ENCODE results near the gene HPX. TPM values are rescaled to one million over a fixed set of nuclear protein-coding genes. Genes with fewer than 3 reads are reported as not detected.

Gene HPX, protein sequence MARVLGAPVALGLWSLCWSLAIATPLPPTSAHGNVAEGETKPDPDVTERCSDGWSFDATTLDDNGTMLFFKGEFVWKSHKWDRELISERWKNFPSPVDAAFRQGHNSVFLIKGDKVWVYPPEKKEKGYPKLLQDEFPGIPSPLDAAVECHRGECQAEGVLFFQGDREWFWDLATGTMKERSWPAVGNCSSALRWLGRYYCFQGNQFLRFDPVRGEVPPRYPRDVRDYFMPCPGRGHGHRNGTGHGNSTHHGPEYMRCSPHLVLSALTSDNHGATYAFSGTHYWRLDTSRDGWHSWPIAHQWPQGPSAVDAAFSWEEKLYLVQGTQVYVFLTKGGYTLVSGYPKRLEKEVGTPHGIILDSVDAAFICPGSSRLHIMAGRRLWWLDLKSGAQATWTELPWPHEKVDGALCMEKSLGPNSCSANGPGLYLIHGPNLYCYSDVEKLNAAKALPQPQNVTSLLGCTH
- polyA plus RNA-seq (2013) = 0.93 and 0.94 TPM in 2 replicates

- H2AK5ac ChIP-seq (ENCODE audit: low read length) = no peak within 1 kb of the TSS
- H4K12ac ChIP-seq (ENCODE audit: low read depth, low read length) = no peak within 1 kb of the TSS
- H2AFZ ChIP-seq (ENCODE audit: insufficient read depth, low read length, poor library complexity) = no peak within 1 kb of the TSS
- H3K9ac ChIP-seq (ENCODE audit: low read length) = no peak within 1 kb of the TSS
- H3K4me2 ChIP-seq (ENCODE audit: low read length) = no peak within 1 kb of the TSS
- peak within 1 kb of the TSS; percentile 54 for H2BK5ac ChIP-seq (ENCODE audit: low read depth, low read length, poor library complexity)
- H4K8ac ChIP-seq (ENCODE audit: low read depth, low read length) = peak within 1 kb of the TSS; percentile 24
- peaks cover 14 to 21% of the 10 kb centered on the region in 2 experiments for H3K4me1 ChIP-seq (ENCODE audit: control insufficient read depth in 1 of 2, insufficient read depth in 2 of 2, low read length in 2 of 2)
- WGBS (ENCODE audit: extremely low coverage, insufficient coverage, insufficient read length) = no CpG with 5 or more reads among the region's 3 CpGs
- H4K91ac ChIP-seq (ENCODE audit: low read depth, low read length) = peak within 1 kb of the TSS; percentile 80
- H3K27me3 ChIP-seq (ENCODE audit: insufficient read depth, low read length) = no peaks in the 10 kb centered on the region
- H3K36me3 ChIP-seq (ENCODE audit: control insufficient read depth in 1 of 2, insufficient read depth in 2 of 2, low read length in 2 of 2) = no peaks in the 10 kb centered on the region
- H3K14ac ChIP-seq (ENCODE audit: low read length) = peak within 1 kb of the TSS; percentile 71
- peak within 1 kb of the TSS; percentile 66 for H2BK12ac ChIP-seq (ENCODE audit: low read length)
- no peaks in the 10 kb centered on the region for H3K79me2 ChIP-seq (ENCODE audit: control insufficient read depth, insufficient read depth, low read length, poor library complexity)
- peak within 1 kb of the TSS; percentile 6 for H3K4ac ChIP-seq (ENCODE audit: low read depth, low read length)
- H3K9me3 ChIP-seq (ENCODE audit: insufficient read depth, low read depth, low read length) = peaks cover 3% of the 10 kb centered on the region
- DNase-seq = no peak
- no peak within 1 kb of the TSS for H3K4me3 ChIP-seq (ENCODE audit: low read depth, low read length)
- H3K27ac ChIP-seq (ENCODE audit: low read depth, low read length) = no peak within 1 kb of the TSS
- H3K23ac ChIP-seq (ENCODE audit: low read length) = no peak within 1 kb of the TSS
- peak within 1 kb of the TSS; percentile 43 for H3K18ac ChIP-seq (ENCODE audit: low read length)
- peaks cover 5% of the 10 kb centered on the region for H3K79me1 ChIP-seq (ENCODE audit: low read length)
- peak within 1 kb of the TSS; percentile 60 for H2BK120ac ChIP-seq (ENCODE audit: insufficient read depth, low read length, poor library complexity)
Measured at GRCh38 chr11:6440906-6441358, at the start of gene HPX. Gene HPX (minus strand): TSS chr11:6440987. CDS start chr11:6440963, 24 bp downstream.

GRCh38 chr11:6489306-6489705 is 48.5 kb upstream of the HPX start:
- H3K79me2 ChIP-seq (ENCODE audit: control insufficient read depth, insufficient read depth, low read length, poor library complexity) = no peaks in the 10 kb centered on the region
- H2BK12ac ChIP-seq (ENCODE audit: low read length) = no peak overlapping the region
- no peak overlapping the region for H2BK120ac ChIP-seq (ENCODE audit: insufficient read depth, low read length, poor library complexity)

GRCh38 chr11:6488821-6489220 is 48.0 kb upstream of the HPX start:
- Histone ChIP-seq H3K27ac (ENCODE audit: low read depth, low read length) (no peak overlapping the region), H3K4me3 (ENCODE audit: low read depth, low read length) (no peak overlapping the region), H2AK5ac (ENCODE audit: low read length) (no peak overlapping the region), H4K8ac (ENCODE audit: low read depth, low read length) (no peak overlapping the region), H3K79me2 (ENCODE audit: control insufficient read depth, insufficient read depth, low read length, poor library complexity) (no peaks in the 10 kb centered on the region), H3K4ac (ENCODE audit: low read depth, low read length) (no peak overlapping the region), H3K23ac (ENCODE audit: low read length) (no peak overlapping the region), H2AFZ (ENCODE audit: insufficient read depth, low read length, poor library complexity) (no peak overlapping the region), H3K27me3 (ENCODE audit: insufficient read depth, low read length) (no peaks in the 10 kb centered on the region), H3K4me1 (ENCODE audit: control insufficient read depth in 1 of 2, insufficient read depth in 2 of 2, low read length in 2 of 2) (no peaks in the 10 kb centered on the region), H2BK120ac (ENCODE audit: insufficient read depth, low read length, poor library complexity) (no peak overlapping the region), H3K9me3 (ENCODE audit: insufficient read depth, low read depth, low read length) (no peaks in the 10 kb centered on the region), H3K79me1 (ENCODE audit: low read length) (no peaks in the 10 kb centered on the region), H3K4me2 (ENCODE audit: low read length) (no peak overlapping the region), H2BK12ac (ENCODE audit: low read length) (no peak overlapping the region), H3K18ac (ENCODE audit: low read length) (no peak overlapping the region), H4K12ac (ENCODE audit: low read depth, low read length) (no peak overlapping the region), H3K36me3 (ENCODE audit: control insufficient read depth in 1 of 2, insufficient read depth in 2 of 2, low read length in 2 of 2) (peaks cover 6 to 7% of the 10 kb centered on the region in 2 experiments), H2BK5ac (ENCODE audit: low read depth, low read length, poor library complexity) (no peak overlapping the region), H4K91ac (ENCODE audit: low read depth, low read length) (no peak overlapping the region), H3K9ac (ENCODE audit: low read length) (no peak overlapping the region), H3K14ac (ENCODE audit: low read length) (no peak overlapping the region)
- no CpG with 5 or more reads among the region's 3 CpGs for WGBS (ENCODE audit: extremely low coverage, insufficient coverage, insufficient read length)
- no peak for DNase-seq

More at GRCh38 chr11:6489306-6489705, 48.5 kb upstream of the HPX start:
- H3K4ac ChIP-seq (ENCODE audit: low read depth, low read length) = no peak overlapping the region
- no peak overlapping the region for H3K18ac ChIP-seq (ENCODE audit: low read length)
- H4K12ac ChIP-seq (ENCODE audit: low read depth, low read length) = no peak overlapping the region
- no peaks in the 10 kb centered on the region for H3K4me1 ChIP-seq (ENCODE audit: control insufficient read depth in 1 of 2, insufficient read depth in 2 of 2, low read length in 2 of 2)
- no peak overlapping the region for H2AK5ac ChIP-seq (ENCODE audit: low read length)
- H3K14ac ChIP-seq (ENCODE audit: low read length) = no peak overlapping the region
- no peaks in the 10 kb centered on the region for H3K27me3 ChIP-seq (ENCODE audit: insufficient read depth, low read length)
- peaks cover 3 to 6% of the 10 kb centered on the region in 2 experiments for H3K36me3 ChIP-seq (ENCODE audit: control insufficient read depth in 1 of 2, insufficient read depth in 2 of 2, low read length in 2 of 2)
- H3K23ac ChIP-seq (ENCODE audit: low read length) = no peak overlapping the region
- H2AFZ ChIP-seq (ENCODE audit: insufficient read depth, low read length, poor library complexity) = no peak overlapping the region
- no peak overlapping the region for H2BK5ac ChIP-seq (ENCODE audit: low read depth, low read length, poor library complexity)
- DNase-seq = no peak
- H3K79me1 ChIP-seq (ENCODE audit: low read length) = no peaks in the 10 kb centered on the region
- H3K4me2 ChIP-seq (ENCODE audit: low read length) = no peak overlapping the region
- H4K8ac ChIP-seq (ENCODE audit: low read depth, low read length) = no peak overlapping the region
- no peaks in the 10 kb centered on the region for H3K9me3 ChIP-seq (ENCODE audit: insufficient read depth, low read depth, low read length)
- no peak overlapping the region for H3K9ac ChIP-seq (ENCODE audit: low read length)
- no peak overlapping the region for H3K4me3 ChIP-seq (ENCODE audit: low read depth, low read length)
- no peak overlapping the region for H4K91ac ChIP-seq (ENCODE audit: low read depth, low read length)
- H3K27ac ChIP-seq (ENCODE audit: low read depth, low read length) = no peak overlapping the region
- no CpG with 5 or more reads among the region's 4 CpGs for WGBS (ENCODE audit: extremely low coverage, insufficient coverage, insufficient read length)

GRCh38 chr11:6488342-6488741 is 47.6 kb upstream of the HPX start:
- H2BK5ac ChIP-seq (ENCODE audit: low read depth, low read length, poor library complexity) = no peak overlapping the region
- H3K4me2 ChIP-seq (ENCODE audit: low read length) = no peak overlapping the region

More at GRCh38 chr11:6488342-6488741, 47.6 kb upstream of the HPX start:
- Histone ChIP-seq H3K23ac (ENCODE audit: low read length) (no peak overlapping the region), H3K4me1 (ENCODE audit: control insufficient read depth in 1 of 2, insufficient read depth in 2 of 2, low read length in 2 of 2) (no peaks in the 10 kb centered on the region), H3K27ac (ENCODE audit: low read depth, low read length) (no peak overlapping the region), H3K27me3 (ENCODE audit: insufficient read depth, low read length) (no peaks in the 10 kb centered on the region), H2BK12ac (ENCODE audit: low read length) (no peak overlapping the region), H3K9ac (ENCODE audit: low read length) (no peak overlapping the region), H4K8ac (ENCODE audit: low read depth, low read length) (no peak overlapping the region), H3K14ac (ENCODE audit: low read length) (no peak overlapping the region), H2AFZ (ENCODE audit: insufficient read depth, low read length, poor library complexity) (no peak overlapping the region), H3K79me1 (ENCODE audit: low read length) (no peaks in the 10 kb centered on the region), H4K12ac (ENCODE audit: low read depth, low read length) (no peak overlapping the region), H3K36me3 (ENCODE audit: control insufficient read depth in 1 of 2, insufficient read depth in 2 of 2, low read length in 2 of 2) (peaks cover 6 to 8% of the 10 kb centered on the region in 2 experiments), H3K4me3 (ENCODE audit: low read depth, low read length) (no peak overlapping the region), H2BK120ac (ENCODE audit: insufficient read depth, low read length, poor library complexity) (no peak overlapping the region), H3K79me2 (ENCODE audit: control insufficient read depth, insufficient read depth, low read length, poor library complexity) (no peaks in the 10 kb centered on the region), H3K18ac (ENCODE audit: low read length) (no peak overlapping the region), H4K91ac (ENCODE audit: low read depth, low read length) (no peak overlapping the region), H2AK5ac (ENCODE audit: low read length) (no peak overlapping the region), H3K4ac (ENCODE audit: low read depth, low read length) (no peak overlapping the region), H3K9me3 (ENCODE audit: insufficient read depth, low read depth, low read length) (no peaks in the 10 kb centered on the region)
- no CpG with 5 or more reads among the region's 6 CpGs for WGBS (ENCODE audit: extremely low coverage, insufficient coverage, insufficient read length)
- DNase-seq = no peak

Measured in trophoblast cell (in vitro differentiated cells and primary cell).